ENCODE measurements around the gene GALNT17. TPM values are rescaled to one million over a fixed set of nuclear protein-coding genes. Genes with fewer than 3 reads are reported as not detected.

Gene GALNT17
- total RNA-seq, 4 donors from 2014 or later = 51.1 to 95.6 (median 69.8) TPM

GRCh38 chr7:71682181-71682580 is 550.2 kb downstream of the GALNT17 start:
- no peak overlapping the region for H3K27ac ChIP-seq (replicated peaks in 1 of 4)
- no peaks in the 10 kb centered on the region for H3K27me3 ChIP-seq
- H3K4me3 ChIP-seq = no peak overlapping the region
- peaks cover 0 to 24% (median 2%) of the 10 kb centered on the region in 4 donors for H3K36me3 ChIP-seq
- 82% methylated on average over 5 of the region's 5 CpGs for WGBS
- no peak for DNase-seq (ENCODE audit: extremely low spot score)
- no peak for TF ChIP-seq POLR2AphosphoS5 (IDR thresholded peaks at IDR 0.05)
- no peak for TF ChIP-seq POLR2A (IDR thresholded peaks at IDR 0.05; ENCODE audit: low read depth)
- no peak for TF ChIP-seq CTCF (IDR thresholded peaks at IDR 0.05)
- TF ChIP-seq EP300 (IDR thresholded peaks at IDR 0.05) = no peak
- H3K9me3 ChIP-seq = no peaks in the 10 kb centered on the region
- intact Hi-C loops (cut with DNase I) = no loop called here
- H3K4me1 ChIP-seq = no peaks in the 10 kb centered on the region

GRCh38 chr7:71682841-71683781 is 551.2 kb downstream of the GALNT17 start:
- 69% methylated on average over 21 of the region's 21 CpGs for WGBS
- no peak for DNase-seq (ENCODE audit: extremely low spot score)
- no peaks in the 10 kb centered on the region for H3K4me1 ChIP-seq
- intact Hi-C loops (cut with DNase I) = no loop called here
- no peaks in the 10 kb centered on the region for H3K9me3 ChIP-seq
- H3K36me3 ChIP-seq = peaks cover 0 to 15% (median 2%) of the 10 kb centered on the region in 4 donors
- H3K27me3 ChIP-seq = no peaks in the 10 kb centered on the region
- no peak overlapping the region for H3K4me3 ChIP-seq
- no peak overlapping the region for H3K27ac ChIP-seq (replicated peaks in 1 of 4)
- TF ChIP-seq EP300 (IDR thresholded peaks at IDR 0.05) (no peak), CTCF (IDR thresholded peaks at IDR 0.05) (no peak)

- intact Hi-C loops (cut with DNase I) = no loop called here
- H3K27ac ChIP-seq (replicated peaks in 1 of 4) = no peak overlapping the region
- WGBS = 59% methylated on average over 12 of the region's 12 CpGs
- H3K36me3 ChIP-seq = peaks cover 0 to 9% (median 0%) of the 10 kb centered on the region in 4 donors
- no peak for DNase-seq (ENCODE audit: extremely low spot score)
- no peaks in the 10 kb centered on the region for H3K27me3 ChIP-seq
- TF ChIP-seq EP300 (IDR thresholded peaks at IDR 0.05) = no peak
- TF ChIP-seq POLR2AphosphoS5 (IDR thresholded peaks at IDR 0.05) = no peak
- TF ChIP-seq POLR2A (IDR thresholded peaks at IDR 0.05; ENCODE audit: low read depth) = no peak
- no peak for TF ChIP-seq CTCF (IDR thresholded peaks at IDR 0.05)
- no peaks in the 10 kb centered on the region for H3K4me1 ChIP-seq
- H3K9me3 ChIP-seq = no peaks in the 10 kb centered on the region
- H3K4me3 ChIP-seq = no peak overlapping the region
Observed at GRCh38 chr7:71687286-71687685, 555.3 kb downstream of the GALNT17 start.

- no peak for TF ChIP-seq EP300 (IDR thresholded peaks at IDR 0.05)
- TF ChIP-seq POLR2AphosphoS5 (IDR thresholded peaks at IDR 0.05) = no peak
- TF ChIP-seq POLR2A (IDR thresholded peaks at IDR 0.05; ENCODE audit: low read depth) = no peak
- no peak for TF ChIP-seq CTCF (IDR thresholded peaks at IDR 0.05)
- Histone ChIP-seq H3K27me3 (no peaks in the 10 kb centered on the region), H3K9me3 (no peaks in the 10 kb centered on the region), H3K4me1 (no peaks in the 10 kb centered on the region), H3K27ac (replicated peaks in 1 of 4) (no peak overlapping the region), H3K4me3 (no peak overlapping the region), H3K36me3 (peaks cover 0 to 5% (median 0%) of the 10 kb centered on the region in 4 donors)
- DNase-seq (ENCODE audit: extremely low spot score) = no peak
- intact Hi-C loops (cut with DNase I) = no loop called here
- WGBS = 78% methylated on average over 11 of the region's 11 CpGs
Observed at GRCh38 chr7:71687831-71688599, 556.1 kb downstream of the GALNT17 start.

All from esophagus muscularis mucosa (tissue), 4 donors.